Brain microvascular endothelial cell (primary cell): ENCODE data around the gene OTOG.

Experiments
- DNase-seq: peaks from one replicate; pipeline ENCODE4 v3.0.0-alpha.2; 2020
- H3K27ac ChIP-seq: fragments of 250-450 bp; sonication (Bioruptor Pico); 2 replicates; pipeline ENCODE4 v1.5.1; 2020; ENCODE audit warnings: mild to moderate bottlenecking, moderate library complexity
- H3K27me3 ChIP-seq: fragments of 250-450 bp; sonication (Bioruptor Pico); replicated peaks from 2 replicates; pipeline ENCODE4 v1.5.1; 2020; ENCODE audit warnings: mild to moderate bottlenecking
- H3K36me3 ChIP-seq: fragments of 250-450 bp; sonication (Bioruptor Pico); replicated peaks from 2 replicates; pipeline ENCODE4 v1.5.1; 2020; ENCODE audit warnings: mild to moderate bottlenecking
- H3K4me3 ChIP-seq: 2 replicates; pipeline ENCODE4 v1.5.1; 2011; ENCODE audit warnings: low read depth, mild to moderate bottlenecking, control low read depth, low read length, moderate library complexity
- CTCF ChIP-seq: IDR thresholded peaks from 2 replicates; pipeline ENCODE4 v1.5.1; 2011; ENCODE audit warnings: low read depth, mild to moderate bottlenecking, moderate library complexity, low read length, control low read depth, inconsistent platforms; ENCODE audit errors: missing control alignments
- in situ Hi-C: cut with HindIII; loops from 2 replicates; pipeline ENCODE4 v1.10.0; 2017; ENCODE audit warnings: low sequenced_read_pairs, low pct_ligation_motif_present

OTOG gene

DNA sequence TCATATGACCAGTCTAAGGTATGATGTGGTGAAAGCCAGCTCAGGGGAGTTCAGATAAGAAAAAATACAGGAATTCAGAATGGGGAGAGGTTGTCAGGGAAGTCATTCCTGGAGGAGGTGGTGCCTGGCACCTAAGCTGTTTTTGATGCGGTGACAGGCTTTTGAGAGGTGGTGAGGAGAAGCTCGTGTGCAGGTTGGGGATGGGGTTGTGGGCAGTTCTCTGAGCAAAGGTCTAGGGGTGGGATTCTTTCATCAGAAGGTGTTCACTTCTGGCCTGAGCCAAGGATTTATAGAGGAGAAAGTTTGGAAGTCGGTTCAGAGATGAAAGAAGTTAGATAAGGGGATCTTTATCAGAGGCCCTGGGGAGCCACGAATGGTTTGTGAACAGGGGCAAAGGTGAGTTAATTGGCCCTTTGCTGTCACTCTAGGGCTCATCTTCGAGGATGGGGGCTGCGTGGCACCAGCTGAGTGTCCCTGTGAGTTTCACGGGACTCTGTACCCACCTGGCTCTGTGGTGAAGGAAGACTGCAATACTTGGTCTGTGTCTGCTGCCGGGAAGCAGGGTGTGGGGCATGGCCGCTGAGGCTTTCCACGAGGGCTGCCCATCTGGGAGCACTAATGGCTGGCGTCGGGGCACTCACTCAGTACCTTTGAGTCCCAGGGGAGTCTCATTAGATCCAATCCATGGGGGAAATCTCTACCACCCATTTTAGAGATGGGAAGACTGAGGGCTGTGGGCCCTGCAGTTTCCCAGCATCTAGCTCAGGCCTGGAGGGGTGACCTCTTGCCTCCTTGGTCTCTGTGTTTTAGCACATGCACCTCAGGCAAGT lies 13.4 kb downstream of the OTOG start:
- in situ Hi-C loops: no loop called here
- no peak overlapping the region for H3K4me3 ChIP-seq
- no peaks in the 10 kb centered on the region for H3K36me3 ChIP-seq
- H3K27me3 ChIP-seq: no peaks in the 10 kb centered on the region
- DNase-seq: no peak
- no peak for TF ChIP-seq CTCF
- H3K27ac ChIP-seq: no peak overlapping the region

- H3K36me3 ChIP-seq: no peaks in the 10 kb centered on the region
- H3K4me3 ChIP-seq: no peak overlapping the region
- in situ Hi-C loops: no loop called here
- TF ChIP-seq CTCF: no peak
- no peak overlapping the region for H3K27ac ChIP-seq
- H3K27me3 ChIP-seq: no peaks in the 10 kb centered on the region
- DNase-seq: no peak
Measured at GRCh38 chr11:17561111-17561415, 14.0 kb downstream of the OTOG start.

DNA sequence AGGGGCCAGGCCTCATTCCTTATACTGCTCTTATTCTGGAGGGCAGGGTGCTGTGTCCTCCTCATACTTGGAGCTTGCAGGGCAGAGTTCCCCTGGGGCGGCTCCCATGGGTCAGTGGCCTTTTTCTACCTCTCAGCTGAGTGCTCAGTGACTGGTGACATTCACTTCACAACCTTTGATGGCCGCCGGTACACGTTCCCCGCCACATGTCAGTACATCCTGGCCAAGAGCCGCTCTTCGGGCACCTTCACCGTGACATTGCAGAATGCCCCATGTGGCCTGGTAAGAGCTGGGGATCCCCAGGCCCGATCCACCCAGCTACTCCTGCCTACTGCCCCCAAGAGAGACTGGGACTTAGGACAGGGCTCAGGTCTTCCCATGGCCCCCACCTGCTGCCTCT lies 14.5 kb downstream of the OTOG start:
- in situ Hi-C loops: no loop called here
- Histone ChIP-seq H3K36me3 (no peaks in the 10 kb centered on the region), H3K27me3 (no peaks in the 10 kb centered on the region), H3K27ac (no peak overlapping the region), H3K4me3 (no peak overlapping the region)
- DNase-seq: no peak
- no peak for TF ChIP-seq CTCF

DNA sequence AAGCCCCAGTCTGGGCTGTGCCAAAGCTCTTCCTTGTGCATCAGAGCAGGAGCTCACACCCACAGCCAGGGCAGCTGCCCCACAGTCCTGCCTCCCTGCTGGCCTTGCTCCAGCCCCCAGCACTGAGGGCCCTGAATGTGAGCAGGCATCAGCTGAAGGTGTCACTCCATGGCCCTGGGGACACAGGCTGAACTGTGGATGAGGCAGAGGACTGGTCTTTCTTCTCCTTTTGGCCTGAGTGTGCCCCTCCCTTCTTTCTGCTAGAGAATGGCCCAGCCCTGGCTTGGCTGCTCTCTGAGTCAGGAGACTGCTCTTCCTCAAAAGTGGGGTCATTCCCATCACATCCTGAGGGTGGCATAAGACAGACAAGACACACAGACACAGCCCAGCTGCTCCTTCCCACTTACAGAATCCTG lies 16.2 kb downstream of the OTOG start:
- Histone ChIP-seq H3K27ac (no peak overlapping the region), H3K36me3 (no peaks in the 10 kb centered on the region), H3K27me3 (no peaks in the 10 kb centered on the region), H3K4me3 (no peak overlapping the region)
- no peak for DNase-seq
- in situ Hi-C loops: no loop called here
- no peak for TF ChIP-seq CTCF

GRCh38 chr11:17563961-17564686 lies 17.1 kb downstream of the OTOG start:
- Histone ChIP-seq H3K36me3 (no peaks in the 10 kb centered on the region), H3K27ac (no peak overlapping the region), H3K27me3 (no peaks in the 10 kb centered on the region), H3K4me3 (no peak overlapping the region)
- DNase-seq: no peak
- TF ChIP-seq CTCF: no peak
- in situ Hi-C loops: no loop called here
